GM12873 (cell line): Measurements from ENCODE around the gene C19orf81.

Source experiments
- CTCF ChIP-seq: IDR thresholded peaks from 2 replicates; pipeline ENCODE4 v1.5.1; 2012; ENCODE audit warnings: low read depth, mild to moderate bottlenecking, moderate library complexity, low read length, control low read depth; ENCODE audit not compliant: insufficient read depth; ENCODE audit errors: missing control alignments

C19orf81 gene

GRCh38 chr19:50702158-50702870, 53.1 kb downstream of the C19orf81 start:
- TF ChIP-seq CTCF, result no peak

- no peak for TF ChIP-seq CTCF
Measured at GRCh38 chr19:50702871-50703829, 53.9 kb downstream of the C19orf81 start.

- no peak for TF ChIP-seq CTCF
Measured at GRCh38 chr19:50703915-50704796, 54.9 kb downstream of the C19orf81 start.

DNA sequence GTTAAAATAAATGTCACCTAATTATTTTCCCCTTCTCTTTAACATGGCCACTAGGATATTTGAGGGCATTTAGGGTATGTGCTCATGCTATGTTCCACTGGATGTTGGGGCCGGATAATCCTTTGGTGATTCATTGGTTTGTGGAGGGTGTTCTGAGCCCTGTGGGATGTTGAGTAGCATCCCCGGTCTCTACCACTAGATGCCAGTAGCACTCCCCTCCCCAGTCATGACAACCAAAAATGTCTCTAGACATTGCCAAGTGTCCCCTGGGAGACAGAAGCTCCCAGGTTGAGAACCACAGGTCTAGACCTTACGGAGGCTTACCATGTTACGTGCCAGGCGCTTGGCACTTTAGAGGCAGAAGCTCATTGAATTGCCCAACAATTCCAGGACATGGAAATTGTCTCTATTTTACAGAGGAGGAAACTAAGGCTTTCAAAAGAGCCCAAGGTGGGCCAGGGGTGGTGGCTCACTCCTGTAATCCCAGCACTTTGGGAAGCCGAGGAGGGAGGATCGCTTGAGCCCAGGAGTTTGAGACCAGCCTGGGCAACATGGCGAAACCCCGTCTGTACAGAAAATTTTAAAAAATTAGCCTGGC, 56.3 kb downstream of the C19orf81 start:
- peak; percentile 86 for TF ChIP-seq CTCF

- no peak for TF ChIP-seq CTCF
Measured at GRCh38 chr19:50706387-50706786, 57.1 kb downstream of the C19orf81 start.

GRCh38 chr19:50708179-50708879, 59.1 kb downstream of the C19orf81 start:
- TF ChIP-seq CTCF, result no peak
